ENCODE results near the gene TXNDC8.
"Not testable (repeated sequence)": the region's sequence is repeated elsewhere in the genome, so short reads cannot be mapped to it uniquely, and the experiment has no call there.

The TXNDC8 gene

DNA sequence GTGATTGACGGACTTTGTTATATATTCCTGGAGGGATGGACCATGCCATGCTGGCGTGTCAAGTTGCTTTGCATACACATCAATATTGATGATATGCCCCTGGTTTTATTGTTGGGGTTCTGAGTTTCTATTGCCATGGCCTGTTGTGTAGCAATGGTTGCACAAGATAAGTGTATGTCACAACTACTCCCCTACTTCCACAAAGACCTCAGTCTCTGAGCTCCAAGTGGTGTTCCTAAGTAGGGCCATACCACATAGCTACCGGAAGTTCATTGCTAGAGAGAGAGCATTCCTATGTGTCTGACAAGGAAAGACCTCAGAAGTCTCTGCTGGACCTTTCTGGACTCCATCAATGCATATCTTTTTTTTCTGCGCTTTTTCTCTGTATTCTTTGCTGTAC, 19.8 kb downstream of the TXNDC8 start:
- DNase-seq (ENCODE audit: low read depth in 2 of 2): no peak
- H3K4me3 ChIP-seq (replicated peaks in 1 of 2; ENCODE audit: low read depth in 2 of 2, low read length in 2 of 2): no peak overlapping the region

GRCh38 chr9:110316261-110317075, 21.2 kb downstream of the TXNDC8 start:
- peak; percentile 30 to 31 for DNase-seq (ENCODE audit: low read depth in 2 of 2)
- TF ChIP-seq CTCF (IDR thresholded peaks at IDR 0.05; ENCODE audit: low read depth, low read length): no peak
- no peak overlapping the region for H3K4me3 ChIP-seq (replicated peaks in 1 of 2; ENCODE audit: low read depth in 2 of 2, low read length in 2 of 2)

More for the DNA sequence above, 19.8 kb downstream of the TXNDC8 start:
- no peak for TF ChIP-seq CTCF (IDR thresholded peaks at IDR 0.05; ENCODE audit: low read depth, low read length)

- not testable (repeated sequence) for DNase-seq (ENCODE audit: low read depth in 2 of 2); H3K4me3 ChIP-seq (replicated peaks in 1 of 2; ENCODE audit: low read depth in 2 of 2, low read length in 2 of 2)
Measured at GRCh38 chr9:110311978-110312377, 25.7 kb downstream of the TXNDC8 start.

GRCh38 chr9:110309681-110310080, 28.0 kb downstream of the TXNDC8 start:
- no peak overlapping the region for H3K4me3 ChIP-seq (replicated peaks in 1 of 2; ENCODE audit: low read depth in 2 of 2, low read length in 2 of 2)
- no peak for DNase-seq (ENCODE audit: low read depth in 2 of 2)
- no peak for TF ChIP-seq CTCF (IDR thresholded peaks at IDR 0.05; ENCODE audit: low read depth, low read length)

DNA sequence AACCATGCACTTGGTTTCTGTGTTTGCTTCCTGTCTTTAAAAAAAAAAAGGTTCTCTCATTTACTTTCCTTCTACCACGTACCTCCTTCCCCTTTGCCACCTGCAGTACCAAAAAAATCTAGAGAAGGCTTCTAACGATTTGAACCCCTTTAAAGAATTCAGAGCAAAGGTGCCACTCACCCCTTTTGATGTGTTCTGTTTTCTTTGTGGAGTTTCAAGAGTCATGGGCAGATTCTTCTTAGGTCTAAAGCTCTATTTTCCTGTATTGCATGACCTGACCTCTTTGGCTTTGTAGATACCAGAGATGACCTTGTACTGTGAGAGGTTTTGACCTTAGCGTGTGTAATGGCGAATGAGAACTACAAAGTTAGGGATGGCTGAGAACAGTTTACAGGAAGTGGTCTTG, 29.0 kb downstream of the TXNDC8 start:
- TF ChIP-seq CTCF (IDR thresholded peaks at IDR 0.05; ENCODE audit: low read depth, low read length): no peak
- no peak for DNase-seq (ENCODE audit: low read depth in 2 of 2)
- H3K4me3 ChIP-seq (replicated peaks in 1 of 2; ENCODE audit: low read depth in 2 of 2, low read length in 2 of 2): no peak overlapping the region

GRCh38 chr9:110307191-110307590, 30.5 kb downstream of the TXNDC8 start:
- DNase-seq (ENCODE audit: low read depth in 2 of 2): no peak
- no peak overlapping the region for H3K4me3 ChIP-seq (replicated peaks in 1 of 2; ENCODE audit: low read depth in 2 of 2, low read length in 2 of 2)
- no peak for TF ChIP-seq CTCF (IDR thresholded peaks at IDR 0.05; ENCODE audit: low read depth, low read length)

- H3K4me3 ChIP-seq (replicated peaks in 1 of 2; ENCODE audit: low read depth in 2 of 2, low read length in 2 of 2): no peak overlapping the region
- TF ChIP-seq CTCF (IDR thresholded peaks at IDR 0.05; ENCODE audit: low read depth, low read length): no peak
- peak; percentile 69 to 72 for DNase-seq (ENCODE audit: low read depth in 2 of 2)
Measured at GRCh38 chr9:110303133-110303532, 34.5 kb downstream of the TXNDC8 start.

Data from cardiac fibroblast (primary cell).